K562 (cell line): Measurements from ENCODE around the gene KLK2. TPM values are rescaled to one million over a fixed set of nuclear protein-coding genes. Genes with fewer than 3 reads are reported as not detected.

Experiments used
- CHD1 ChIP-seq: fragments of 200-600 bp; sonication (generic); IDR thresholded peaks from one replicate; pipeline ENCODE4 v1.6.1; 2012; ENCODE audit warnings: mild to moderate bottlenecking, moderate library complexity, low read length, inconsistent platforms
- CREBBP ChIP-seq: IDR thresholded peaks from one replicate; pipeline ENCODE4 v1.6.1; 2012; ENCODE audit warnings: low read depth, mild to moderate bottlenecking, control low read depth, inconsistent platforms, low read length
- CTBP1 ChIP-seq: fragments of 450-650 bp; IDR thresholded peaks from 2 replicates; pipeline ENCODE4 v1.6.1; 2016; ENCODE audit warnings: borderline replicate concordance
- ELF1 ChIP-seq: fragments of 200-800 bp; sonication (Bioruptor generic); IDR thresholded peaks from 2 replicates; pipeline ENCODE4 v1.6.1; 2016; ENCODE audit warnings: missing genetic modification characterization, missing compliant biosample characterization
- EWSR1 ChIP-seq: fragments of 450-650 bp; IDR thresholded peaks from 2 replicates; pipeline ENCODE4 v1.6.1; 2018; ENCODE audit warnings: borderline replicate concordance, mild to moderate bottlenecking, low read depth, moderate library complexity; ENCODE audit not compliant: partially characterized antibody
- HDAC2 ChIP-seq: fragments of 450-650 bp; IDR thresholded peaks from 2 replicates; pipeline ENCODE4 v1.6.1; 2016; ENCODE audit warnings: mild to moderate bottlenecking
- HLTF ChIP-seq: fragments of 450-650 bp; IDR thresholded peaks from 2 replicates; pipeline ENCODE4 v1.6.1; 2016
- MXI1 ChIP-seq: IDR thresholded peaks from 2 replicates; pipeline ENCODE4 v1.6.1; 2011; ENCODE audit warnings: low read depth, mild to moderate bottlenecking, improper control_type of control experiment, low read length
- MYC ChIP-seq, 2 experiments: fragments of 250-450 bp in 1 of 2; sonication (Bioruptor Pico) in 1 of 2; IDR thresholded peaks; 2 replicates each; pipeline versions ENCODE4 v1.5.1 to v1.6.1; 2012 to 2021; ENCODE audit warnings: low read depth in 2 of 2, borderline replicate concordance in 1 of 2, improper control_type of control experiment in 1 of 2, low read length in 1 of 2, mild to moderate bottlenecking in 1 of 2, moderate library complexity in 1 of 2
- NONO ChIP-seq, 2 experiments: fragments of 200-400 bp in 1 of 2; fragments of 450-650 bp in 1 of 2; formaldehyde crosslinking in 1 of 2; IDR thresholded peaks; 2 replicates each; pipeline ENCODE4 v1.6.1; 2017; ENCODE audit warnings: low read depth in 2 of 2, mild to moderate bottlenecking in 2 of 2, moderate library complexity in 2 of 2, low read length in 1 of 2
- PHF21A ChIP-seq: fragments of 450-650 bp; IDR thresholded peaks from 2 replicates; pipeline ENCODE4 v1.6.1; 2017; ENCODE audit warnings: low read depth, borderline replicate concordance
- PHF8 ChIP-seq: fragments of 200-600 bp; sonication (generic); IDR thresholded peaks from 2 replicates; pipeline ENCODE4 v1.6.1; 2012; ENCODE audit warnings: mixed run types, mild to moderate bottlenecking, inconsistent platforms, low read length, moderate library complexity, borderline replicate concordance
- SMAD4 ChIP-seq: fragments of 250-450 bp; sonication (Bioruptor Pico); conservative IDR thresholded peaks from 2 replicates; pipeline ENCODE4 v1.8.0; 2021; ENCODE audit warnings: inconsistent platforms, mild to moderate bottlenecking, moderate library complexity
- SOX6 ChIP-seq: fragments of 450-650 bp; IDR thresholded peaks from 2 replicates; pipeline ENCODE4 v1.6.1; 2014; ENCODE audit warnings: mild to moderate bottlenecking
- ZBED1 ChIP-seq: IDR thresholded peaks from 2 replicates; pipeline ENCODE4 v1.6.1; 2014
- ZBTB11 ChIP-seq, 3 experiments: fragments of 200-800 bp in 1 of 3; fragments of 250-450 bp in 1 of 3; fragments of 450-650 bp in 1 of 3; sonication (Bioruptor Pico) in 1 of 3; sonication (Bioruptor generic) in 1 of 3; formaldehyde crosslinking in 1 of 3; IDR thresholded peaks; 2 replicates each; pipeline versions ENCODE4 v1.6.1 to v1.8.0; 2016 to 2022; ENCODE audit warnings: mild to moderate bottlenecking in 2 of 3, missing genetic modification characterization in 2 of 3, missing compliant biosample characterization in 1 of 3, moderate library complexity in 1 of 3
- ZFPM2 ChIP-seq: fragments of 250-450 bp; sonication (Bioruptor Pico); IDR thresholded peaks from 2 replicates; pipeline ENCODE4 v1.5.1; 2022; ENCODE audit warnings: mild to moderate bottlenecking
- ZNF12 ChIP-seq: sonication (generic); formaldehyde crosslinking; IDR thresholded peaks from 2 replicates; pipeline ENCODE4 v1.4.0; 2020; ENCODE audit warnings: mild to moderate bottlenecking, missing genetic modification reagents
- ZNF212 ChIP-seq: fragments of 450-650 bp; formaldehyde crosslinking; IDR thresholded peaks from 2 replicates; pipeline ENCODE4 v1.4.0; 2020; ENCODE audit warnings: mild to moderate bottlenecking
- ZNF551 ChIP-seq: fragments of 250-450 bp; sonication (Bioruptor Pico); IDR thresholded peaks from 2 replicates; pipeline ENCODE4 v1.5.0; 2021; ENCODE audit warnings: mild to moderate bottlenecking, moderate library complexity
- polyA plus RNA-seq, 8 experiments: library from polyadenylated mRNA; depleted of rRNA in 4 of 8; stranded (reverse) in 5 of 8; unstranded in 3 of 8; fragments of >200 nt; fragmentation: Nextera tagmentation in 2 of 8; fragmentation: Illumina TruSeq in 1 of 8; extraction: Ambion mirVana in 2 of 8; extraction: Trizol in 1 of 8; gene quantifications; 2 replicates each; pipeline versions ENCODE4 v1.2.1 to v1.2.3, GENCODE V29; 2011 to 2014; ENCODE audit warnings: inconsistent platforms in 1 of 8, missing spikeins in 1 of 8
- total RNA-seq, 7 experiments: library from RNA; depleted of rRNA in 6 of 7; stranded (reverse); fragments of >200 nt in 6 of 7; fragmentation: Illumina TruSeq in 2 of 7; extraction: Trizol in 2 of 7; gene quantifications; 2 replicates each; pipeline versions ENCODE4 v1.2.1 to v1.2.3, GENCODE V29; 2011 to 2021; ENCODE audit warnings: low replicate concordance in 1 of 7
- TF ChIP-seq, protein P1 (sequence below): fragments of 250-450 bp; sonication (Bioruptor Pico); IDR thresholded peaks from 2 replicates; pipeline ENCODE4 v1.5.0; 2021
- TF ChIP-seq, protein P2 (sequence below): fragments of 250-450 bp; sonication (Bioruptor Pico); IDR thresholded peaks from 2 replicates; pipeline ENCODE4 v1.8.0; 2021; ENCODE audit warnings: moderate library complexity, mild to moderate bottlenecking, inconsistent platforms

KLK2 gene
- total and polyA plus RNA-seq, 9 of the 15 experiments (the other 6 are each of a cell fraction or from before 2014, with no cell fraction given) = 0.11 to 0.47 (median 0.23) TPM; not detected in 1

- TF ChIP-seq PHF21A (0 out of 2 replicates have a peak, but pooled peaks have one; percentile 44), PHF8 (peak; percentile 91; the same call in 1 of the 2 replicates), CHD1 (no peak), SMAD4 (CRISPR knock-in tag) (peak; percentile 78), ELF1 (tag) (no peak), HLTF (peak; percentile 18; the same call in 1 of the 2 replicates), ZBTB11 (CRISPR knock-in tag; IDR thresholded peaks at IDR 0.05) (peak in 1 of 3 experiments; percentile 40; a peak in 1 of 6 replicates), ZNF212 (CRISPR knock-in tag) (no peak), ZNF12 (CRISPR knock-in tag) (no peak), HDAC2 (0 out of 2 replicates have a peak, but pooled peaks have one; percentile 34), MYC (IDR thresholded peaks at IDR 0.05; ENCODE audit: low read depth, low read length) (peak; percentile 75), MYC (CRISPR knock-in tag; IDR thresholded peaks at IDR 0.05; ENCODE audit: borderline replicate concordance, low read depth) (no peak), SOX6 (peak; percentile 24; the same call in 1 of the 2 replicates), NONO (IDR thresholded peaks at IDR 0.05; ENCODE audit: low read depth in 2 of 2, low read length in 1 of 2) (0 out of 4 replicates have a peak, but pooled peaks of 1 of the 2 experiments have one; percentile 21), MXI1 (no peak), CTBP1 (peak; percentile 93), ZNF551 (CRISPR knock-in tag) (no peak), EWSR1 (no peak), ZFPM2 (CRISPR knock-in tag) (0 out of 2 replicates have a peak, but pooled peaks have one; percentile 31), ZBED1 (no peak), CREBBP (no peak)
- TF ChIP-seq, protein P1, sequence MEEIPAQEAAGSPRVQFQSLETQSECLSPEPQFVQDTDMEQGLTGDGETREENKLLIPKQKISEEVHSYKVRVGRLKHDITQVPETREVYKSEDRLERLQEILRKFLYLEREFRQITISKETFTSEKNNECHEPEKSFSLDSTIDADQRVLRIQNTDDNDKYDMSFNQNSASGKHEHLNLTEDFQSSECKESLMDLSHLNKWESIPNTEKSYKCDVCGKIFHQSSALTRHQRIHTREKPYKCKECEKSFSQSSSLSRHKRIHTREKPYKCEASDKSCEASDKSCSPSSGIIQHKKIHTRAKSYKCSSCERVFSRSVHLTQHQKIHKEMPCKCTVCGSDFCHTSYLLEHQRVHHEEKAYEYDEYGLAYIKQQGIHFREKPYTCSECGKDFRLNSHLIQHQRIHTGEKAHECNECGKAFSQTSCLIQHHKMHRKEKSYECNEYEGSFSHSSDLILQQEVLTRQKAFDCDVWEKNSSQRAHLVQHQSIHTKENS (CRISPR knock-in tag) = no peak
- TF ChIP-seq, protein P2, sequence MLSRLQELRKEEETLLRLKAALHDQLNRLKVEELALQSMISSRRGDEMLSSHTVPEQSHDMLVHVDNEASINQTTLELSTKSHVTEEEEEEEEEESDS (CRISPR knock-in tag) = no peak
These were observed 37.3 kb upstream of the KLK2 start (continued) for GRCh38 chr19:50835785-50836542.
